Measurements from ENCODE around the gene NDRG4. TPM values are rescaled to one million over a fixed set of nuclear protein-coding genes. Genes with fewer than 3 reads are reported as not detected.

Gene NDRG4
- total RNA-seq, 2 donors from 2014 or later = 4.2 to 7.3 TPM

GRCh38 chr16:58518083-58518979, 18.4 kb downstream of the NDRG4 start:
- no peak for DNase-seq
- intact Hi-C loops (cut with DNase I, micrococcal nuclease) = no loop called here
- ATAC-seq = no peak

- DNase-seq (no peak), ATAC-seq (no peak)
- intact Hi-C loops (cut with DNase I, micrococcal nuclease) = no loop called here
Measured at GRCh38 chr16:58518980-58519368, 19.0 kb downstream of the NDRG4 start.

GRCh38 chr16:58519707-58520106, 19.8 kb downstream of the NDRG4 start:
- intact Hi-C loops (cut with DNase I, micrococcal nuclease) = no loop called here
- ATAC-seq (no peak), DNase-seq (no peak)

- no peak for ATAC-seq
- intact Hi-C loops (cut with DNase I, micrococcal nuclease) = no loop called here
- DNase-seq = no peak
Measured at GRCh38 chr16:58530179-58530578, 30.2 kb downstream of the NDRG4 start.

- DNase-seq = no peak
- intact Hi-C loops (cut with DNase I, micrococcal nuclease) = no loop called here
- ATAC-seq = no peak
Measured at GRCh38 chr16:58532414-58532813, 32.5 kb downstream of the NDRG4 start.

- intact Hi-C loops (cut with DNase I, micrococcal nuclease) = no loop called here
- no peak for ATAC-seq
- no peak for DNase-seq
Measured at GRCh38 chr16:58533751-58534470, 34.0 kb downstream of the NDRG4 start.

GRCh38 chr16:58535100-58535499, 35.2 kb downstream of the NDRG4 start:
- no peak for DNase-seq
- intact Hi-C loops (cut with DNase I, micrococcal nuclease) = no loop called here
- ATAC-seq = no peak

GRCh38 chr16:58536278-58536677, 36.3 kb downstream of the NDRG4 start:
- no peak for DNase-seq
- ATAC-seq = no peak
- intact Hi-C loops (cut with DNase I, micrococcal nuclease) = loop anchor here in 1 of 2 donors (2.0 kb wide), 1 partner anchor 57 kb away; no protein-coding TSS in a partner anchor

- no peak for ATAC-seq
- intact Hi-C loops (cut with DNase I, micrococcal nuclease) = loop anchor here in 1 of 2 donors (2.0 kb wide), 1 partner anchor 55 kb away; no protein-coding TSS in a partner anchor
- no peak for DNase-seq
Measured at GRCh38 chr16:58537124-58537906, 37.4 kb downstream of the NDRG4 start.

GRCh38 chr16:58541711-58542110, 41.8 kb downstream of the NDRG4 start:
- ATAC-seq = no peak
- intact Hi-C loops (cut with DNase I, micrococcal nuclease) = no loop called here
- DNase-seq = no peak

GRCh38 chr16:58542291-58542690, 42.3 kb downstream of the NDRG4 start:
- DNase-seq = no peak
- intact Hi-C loops (cut with DNase I, micrococcal nuclease) = no loop called here
- ATAC-seq = no peak

GRCh38 chr16:58543685-58544084, 43.7 kb downstream of the NDRG4 start:
- ATAC-seq (no peak), DNase-seq (no peak)
- intact Hi-C loops (cut with DNase I, micrococcal nuclease) = no loop called here

- intact Hi-C loops (cut with DNase I, micrococcal nuclease) = no loop called here
- no peak for ATAC-seq
- DNase-seq = no peak
Measured at GRCh38 chr16:58548378-58548777, 48.4 kb downstream of the NDRG4 start.

- intact Hi-C loops (cut with DNase I, micrococcal nuclease) = no loop called here
- ATAC-seq (no peak), DNase-seq (no peak)
Measured at GRCh38 chr16:58551496-58551895, 51.6 kb downstream of the NDRG4 start.

GRCh38 chr16:58556678-58557077, 56.7 kb downstream of the NDRG4 start:
- ATAC-seq (no peak), DNase-seq (no peak)
- intact Hi-C loops (cut with DNase I, micrococcal nuclease) = no loop called here

Other genes with a start within 250 kb of the NDRG4 start
- not detected for gene PRSS54, start 205.1 kb upstream of the NDRG4 start, total RNA-seq
- 1 to 10 TPM; 2.8 to 3.3 TPM for gene GINS3, start 107.7 kb upstream of the NDRG4 start, total RNA-seq
- 10 to 100 TPM; 11.4 to 13.8 TPM for gene SETD6, start 15.4 kb downstream of the NDRG4 start, total RNA-seq
- gene CNOT1, start 129.7 kb downstream of the NDRG4 start, total RNA-seq = 100 to 1,000 TPM; 208 to 236 TPM
- gene SLC38A7, start 184.6 kb downstream of the NDRG4 start, total RNA-seq = 10 to 100 TPM; 12.1 to 12.3 TPM
- 100 to 1,000 TPM in 1 of 2 donors, 10 to 100 TPM in 1; 96.3 to 130 TPM for gene GOT2, start 234.2 kb downstream of the NDRG4 start, total RNA-seq

Data from left colon (tissue), 2 donors.